Measurements from ENCODE around the gene KRTAP12-4. TPM values are rescaled to one million over a fixed set of nuclear protein-coding genes. Genes with fewer than 3 reads are reported as not detected.
"Not testable (repeated sequence)": the region's sequence is repeated elsewhere in the genome, so short reads cannot be mapped to it uniquely, and the experiment has no call there.

Gene KRTAP12-4
- total RNA-seq, 2 experiments from 2014 or later, result not detected

GRCh38 chr21:44696572-44696971 is 42.1 kb upstream of the KRTAP12-4 start:
- no peak overlapping the region for H3K27ac Mint-ChIP-seq
- CTCF ChIA-PET, result no interaction called here
- peaks cover 2% of the 10 kb centered on the region for H3K4me1 Mint-ChIP-seq
- H3K36me3 Mint-ChIP-seq (ENCODE audit: low read depth), result peaks cover 4% of the 10 kb centered on the region
- no peak for DNase-seq
- no peak overlapping the region for H3K4me3 Mint-ChIP-seq
- POLR2A ChIA-PET, result no interaction called here
- peaks cover 7% of the 10 kb centered on the region for H3K9me3 Mint-ChIP-seq
- H3K27me3 Mint-ChIP-seq, result peaks cover 63% of the 10 kb centered on the region

- Mint-ChIP-seq H3K27me3 (peaks cover 64% of the 10 kb centered on the region), H3K36me3 (ENCODE audit: low read depth) (peaks cover 4% of the 10 kb centered on the region), H3K4me1 (peaks cover 2% of the 10 kb centered on the region), H3K9me3 (peaks cover 7% of the 10 kb centered on the region), H3K4me3 (no peak overlapping the region), H3K27ac (no peak overlapping the region)
- POLR2A ChIA-PET, result no interaction called here
- no peak for DNase-seq
- CTCF ChIA-PET, result no interaction called here
These were observed 41.2 kb upstream of the KRTAP12-4 start for GRCh38 chr21:44695641-44696040.

- Mint-ChIP-seq H3K9me3 (peaks cover 7% of the 10 kb centered on the region), H3K27me3 (peaks cover 66% of the 10 kb centered on the region), H3K4me1 (peaks cover 2% of the 10 kb centered on the region), H3K27ac (no peak overlapping the region), H3K4me3 (no peak overlapping the region), H3K36me3 (ENCODE audit: low read depth) (peaks cover 4% of the 10 kb centered on the region)
- DNase-seq, result no peak
- CTCF ChIA-PET, result no interaction called here
- POLR2A ChIA-PET, result no interaction called here
These were observed 40.7 kb upstream of the KRTAP12-4 start for GRCh38 chr21:44695184-44695583.

GRCh38 chr21:44694776-44695175 is 40.3 kb upstream of the KRTAP12-4 start:
- Mint-ChIP-seq H3K27me3 (peaks cover 66% of the 10 kb centered on the region), H3K9me3 (peaks cover 7% of the 10 kb centered on the region), H3K27ac (no peak overlapping the region), H3K36me3 (ENCODE audit: low read depth) (peaks cover 4% of the 10 kb centered on the region), H3K4me3 (no peak overlapping the region), H3K4me1 (peaks cover 2% of the 10 kb centered on the region)
- no peak for DNase-seq
- CTCF ChIA-PET, result no interaction called here
- POLR2A ChIA-PET, result no interaction called here

GRCh38 chr21:44692798-44693512 is 38.5 kb upstream of the KRTAP12-4 start:
- ChIA-PET POLR2A (no interaction called here), CTCF (no interaction called here)
- Mint-ChIP-seq H3K9me3 (peaks cover 7% of the 10 kb centered on the region), H3K27ac (no peak overlapping the region), H3K4me3 (no peak overlapping the region), H3K27me3 (peaks cover 53% of the 10 kb centered on the region), H3K4me1 (peaks cover 2% of the 10 kb centered on the region), H3K36me3 (ENCODE audit: low read depth) (peaks cover 4% of the 10 kb centered on the region)
- DNase-seq, result no peak

- Mint-ChIP-seq H3K36me3 (ENCODE audit: low read depth) (peaks cover 4% of the 10 kb centered on the region), H3K4me3 (no peak overlapping the region), H3K27me3 (peaks cover 48% of the 10 kb centered on the region), H3K27ac (no peak overlapping the region), H3K4me1 (peaks cover 4% of the 10 kb centered on the region), H3K9me3 (peaks cover 7% of the 10 kb centered on the region)
- no peak for DNase-seq
- POLR2A ChIA-PET, result no interaction called here
- CTCF ChIA-PET, result no interaction called here
These were observed 37.2 kb upstream of the KRTAP12-4 start for GRCh38 chr21:44691686-44692085.

GRCh38 chr21:44689740-44690139 is 35.3 kb upstream of the KRTAP12-4 start:
- H3K9me3 Mint-ChIP-seq; POLR2A ChIA-PET; DNase-seq; H3K4me3 Mint-ChIP-seq; H3K36me3 Mint-ChIP-seq (ENCODE audit: low read depth); CTCF ChIA-PET; H3K27ac Mint-ChIP-seq: not testable (repeated sequence)
- Mint-ChIP-seq H3K27me3 (peaks cover 35% of the 10 kb centered on the region), H3K4me1 (peaks cover 12% of the 10 kb centered on the region)

- no peak for DNase-seq
- H3K4me3 Mint-ChIP-seq, result no peak overlapping the region
- H3K27ac Mint-ChIP-seq, result no peak overlapping the region
- ChIA-PET CTCF (no interaction called here), POLR2A (no interaction called here)
- peaks cover 29% of the 10 kb centered on the region for H3K27me3 Mint-ChIP-seq
- peaks cover 10% of the 10 kb centered on the region for H3K4me1 Mint-ChIP-seq
- H3K36me3 Mint-ChIP-seq (ENCODE audit: low read depth), result no peaks in the 10 kb centered on the region
- H3K9me3 Mint-ChIP-seq, result peaks cover 3% of the 10 kb centered on the region
These were observed 33.2 kb upstream of the KRTAP12-4 start for GRCh38 chr21:44687671-44688070.

GRCh38 chr21:44686843-44687561 is 32.5 kb upstream of the KRTAP12-4 start:
- H3K9me3 Mint-ChIP-seq, result no peaks in the 10 kb centered on the region
- DNase-seq, result no peak

GRCh38 chr21:44686000-44686781 is 31.7 kb upstream of the KRTAP12-4 start:
- DNase-seq, result no peak
- ChIA-PET POLR2A (no interaction called here), CTCF (no interaction called here)
- Mint-ChIP-seq H3K36me3 (ENCODE audit: low read depth) (no peaks in the 10 kb centered on the region), H3K4me1 (peaks cover 10% of the 10 kb centered on the region), H3K27ac (no peak overlapping the region), H3K4me3 (no peak overlapping the region), H3K9me3 (no peaks in the 10 kb centered on the region), H3K27me3 (peaks cover 18% of the 10 kb centered on the region)

More at GRCh38 chr21:44686843-44687561, 32.5 kb upstream of the KRTAP12-4 start:
- peaks cover 10% of the 10 kb centered on the region for H3K4me1 Mint-ChIP-seq
- H3K27me3 Mint-ChIP-seq, result peaks cover 25% of the 10 kb centered on the region
- CTCF ChIA-PET, result no interaction called here
- no peaks in the 10 kb centered on the region for H3K36me3 Mint-ChIP-seq (ENCODE audit: low read depth)
- H3K4me3 Mint-ChIP-seq, result no peak overlapping the region
- H3K27ac Mint-ChIP-seq, result no peak overlapping the region
- POLR2A ChIA-PET, result no interaction called here

- Mint-ChIP-seq H3K4me1 (peaks cover 10% of the 10 kb centered on the region), H3K27me3 (peaks cover 15% of the 10 kb centered on the region)
- DNase-seq; H3K9me3 Mint-ChIP-seq; H3K27ac Mint-ChIP-seq; H3K36me3 Mint-ChIP-seq (ENCODE audit: low read depth); H3K4me3 Mint-ChIP-seq; CTCF ChIA-PET: not testable (repeated sequence)
- POLR2A ChIA-PET, result interaction anchor here (0.5 kb wide), 1 partner anchor 11 kb away, joined by 3 read pairs; no protein-coding TSS in a partner anchor
These were observed 30.6 kb upstream of the KRTAP12-4 start for GRCh38 chr21:44685050-44685449.

GRCh38 chr21:44684483-44684882 is 30.0 kb upstream of the KRTAP12-4 start:
- Mint-ChIP-seq H3K4me3 (no peak overlapping the region), H3K4me1 (peaks cover 10% of the 10 kb centered on the region), H3K36me3 (ENCODE audit: low read depth) (no peaks in the 10 kb centered on the region), H3K27me3 (peaks cover 18% of the 10 kb centered on the region), H3K9me3 (no peaks in the 10 kb centered on the region), H3K27ac (no peak overlapping the region)
- CTCF ChIA-PET, result no interaction called here
- POLR2A ChIA-PET, result interaction anchor here (0.5 kb wide), 1 partner anchor 10 kb away, joined by 3 read pairs; no protein-coding TSS in a partner anchor
- no peak for DNase-seq

- POLR2A ChIA-PET, result no interaction called here
- H3K9me3 Mint-ChIP-seq, result no peaks in the 10 kb centered on the region
- H3K27me3 Mint-ChIP-seq, result peaks cover 21% of the 10 kb centered on the region
- no peak for DNase-seq
- peaks cover 10% of the 10 kb centered on the region for H3K4me1 Mint-ChIP-seq
- H3K4me3 Mint-ChIP-seq, result no peak overlapping the region
- no peaks in the 10 kb centered on the region for H3K36me3 Mint-ChIP-seq (ENCODE audit: low read depth)
- CTCF ChIA-PET, result no interaction called here
- no peak overlapping the region for H3K27ac Mint-ChIP-seq
These were observed 29.6 kb upstream of the KRTAP12-4 start for GRCh38 chr21:44684077-44684476.

Data from activated CD4-positive, alpha-beta memory T cell treated with anti-CD3 and anti-CD28 coated beads, Interleukin-2, amount 10 ng/mL, durations not matched to agents 7 days and 5 days (primary cell).